NT2/D1 (cell line): ENCODE results near the gene ELL2.

ENCODE experiments used
- DNase-seq: peaks from one replicate; pipeline ENCODE4 v3.0.0-alpha.2; 2011; ENCODE audit warnings: low read depth, low spot score
- H3K27me3 ChIP-seq: 2 replicates; pipeline ENCODE4 v1.6.0; 2011; ENCODE audit warnings: mild to moderate bottlenecking; ENCODE audit not compliant: insufficient read length, insufficient read depth
- H3K36me3 ChIP-seq: 2 replicates; pipeline ENCODE4 v1.6.1; 2011; ENCODE audit warnings: mild to moderate bottlenecking, low read length, mixed read lengths; ENCODE audit not compliant: insufficient read depth, insufficient read length
- H3K4me1 ChIP-seq: 2 replicates; pipeline ENCODE4 v1.5.1; 2011; ENCODE audit not compliant: insufficient read depth, insufficient read length
- H3K4me3 ChIP-seq: 2 replicates; pipeline ENCODE4 v1.5.1; 2011; ENCODE audit warnings: low read depth; ENCODE audit not compliant: insufficient read length
- H3K9ac ChIP-seq: 2 replicates; pipeline ENCODE4 v1.6.0; 2011; ENCODE audit warnings: low read depth; ENCODE audit not compliant: insufficient read length
- H3K9me3 ChIP-seq: 2 replicates; pipeline ENCODE4 v1.5.1; 2011; ENCODE audit warnings: mild to moderate bottlenecking, low read length; ENCODE audit not compliant: insufficient read depth
- SUZ12 ChIP-seq: IDR thresholded peaks from 2 replicates; pipeline ENCODE4 v1.6.1; 2011; ENCODE audit not compliant: insufficient read length, insufficient read depth; ENCODE audit errors: extremely low read depth
- YY1 ChIP-seq: IDR thresholded peaks from 2 replicates; pipeline ENCODE4 v1.6.1; 2011; ENCODE audit not compliant: insufficient read length, insufficient read depth
- ZNF274 ChIP-seq: IDR thresholded peaks from 2 replicates; pipeline ENCODE4 v1.6.1; 2011; ENCODE audit warnings: mild to moderate bottlenecking, low read depth, low read length

Gene ELL2

GRCh38 chr5:95904827-95905226 is 56.8 kb downstream of the ELL2 start:
- DNase-seq = no peak
- Histone ChIP-seq H3K9me3 (no peaks in the 10 kb centered on the region), H3K4me3 (no peak overlapping the region), H3K4me1 (no peaks in the 10 kb centered on the region), H3K36me3 (peaks cover 4% of the 10 kb centered on the region), H3K9ac (no peak overlapping the region), H3K27me3 (no peaks in the 10 kb centered on the region)
- no peak for TF ChIP-seq SUZ12
- no peak for TF ChIP-seq ZNF274
- no peak for TF ChIP-seq YY1

- H3K4me1 ChIP-seq = no peaks in the 10 kb centered on the region
- peaks cover 8% of the 10 kb centered on the region for H3K36me3 ChIP-seq
Measured at GRCh38 chr5:95903838-95904237, 57.8 kb downstream of the ELL2 start.

GRCh38 chr5:95901676-95902627 is 59.7 kb downstream of the ELL2 start:
- no peak for DNase-seq
- peaks cover 12% of the 10 kb centered on the region for H3K36me3 ChIP-seq
- H3K4me1 ChIP-seq = no peaks in the 10 kb centered on the region

More at GRCh38 chr5:95903838-95904237, 57.8 kb downstream of the ELL2 start:
- H3K4me3 ChIP-seq = no peak overlapping the region
- TF ChIP-seq ZNF274 = no peak
- TF ChIP-seq YY1 = no peak
- TF ChIP-seq SUZ12 = no peak
- no peak for DNase-seq
- no peak overlapping the region for H3K9ac ChIP-seq
- no peaks in the 10 kb centered on the region for H3K27me3 ChIP-seq
- H3K9me3 ChIP-seq = no peaks in the 10 kb centered on the region

GRCh38 chr5:95900383-95900958 is 61.2 kb downstream of the ELL2 start:
- Histone ChIP-seq H3K9me3 (no peaks in the 10 kb centered on the region), H3K27me3 (no peaks in the 10 kb centered on the region), H3K9ac (no peak overlapping the region), H3K4me3 (no peak overlapping the region), H3K36me3 (peaks cover 12% of the 10 kb centered on the region), H3K4me1 (no peaks in the 10 kb centered on the region)
- DNase-seq = no peak
- TF ChIP-seq ZNF274 (no peak), SUZ12 (no peak), YY1 (no peak)

More at GRCh38 chr5:95901676-95902627, 59.7 kb downstream of the ELL2 start:
- no peak overlapping the region for H3K9ac ChIP-seq
- H3K4me3 ChIP-seq = no peak overlapping the region
- H3K9me3 ChIP-seq = no peaks in the 10 kb centered on the region
- TF ChIP-seq YY1 (no peak), ZNF274 (no peak), SUZ12 (no peak)
- H3K27me3 ChIP-seq = no peaks in the 10 kb centered on the region

- no peak for DNase-seq
- TF ChIP-seq SUZ12 = no peak
- no peak for TF ChIP-seq ZNF274
- no peak for TF ChIP-seq YY1
Measured at GRCh38 chr5:95899829-95900228, 61.8 kb downstream of the ELL2 start.

GRCh38 chr5:95899006-95899405 is 62.6 kb downstream of the ELL2 start:
- Histone ChIP-seq H3K27me3 (no peaks in the 10 kb centered on the region), H3K9ac (no peak overlapping the region), H3K4me3 (no peak overlapping the region), H3K4me1 (no peaks in the 10 kb centered on the region), H3K9me3 (no peaks in the 10 kb centered on the region), H3K36me3 (peaks cover 16% of the 10 kb centered on the region)
- TF ChIP-seq SUZ12 = no peak
- DNase-seq = no peak

More at GRCh38 chr5:95899829-95900228, 61.8 kb downstream of the ELL2 start:
- Histone ChIP-seq H3K9ac (no peak overlapping the region), H3K4me3 (no peak overlapping the region), H3K27me3 (no peaks in the 10 kb centered on the region), H3K4me1 (no peaks in the 10 kb centered on the region), H3K9me3 (no peaks in the 10 kb centered on the region), H3K36me3 (peaks cover 12% of the 10 kb centered on the region)

- Histone ChIP-seq H3K9me3 (no peaks in the 10 kb centered on the region), H3K36me3 (peaks cover 23% of the 10 kb centered on the region), H3K27me3 (no peaks in the 10 kb centered on the region), H3K4me1 (no peaks in the 10 kb centered on the region), H3K9ac (no peak overlapping the region), H3K4me3 (no peak overlapping the region)
- peak; percentile 11 for DNase-seq
- no peak for TF ChIP-seq ZNF274
- no peak for TF ChIP-seq YY1
- TF ChIP-seq SUZ12 = no peak
Measured at GRCh38 chr5:95895771-95896170, 65.9 kb downstream of the ELL2 start.
